NB4 (cell line): Measurements from ENCODE around the gene REEP6.

Experiments
- MYC ChIP-seq: IDR thresholded peaks from 2 replicates; pipeline ENCODE4 v1.6.1; 2011; ENCODE audit warnings: low read depth, low read length
- POLR2A ChIP-seq: IDR thresholded peaks from 2 replicates; pipeline ENCODE4 v1.6.1; 2011; ENCODE audit warnings: mild to moderate bottlenecking; ENCODE audit not compliant: insufficient read length; ENCODE audit errors: extremely low read depth
- TF ChIP-seq, protein P1 (sequence below): IDR thresholded peaks from one replicate; pipeline ENCODE4 v1.5.1; 2012; ENCODE audit warnings: low read depth, low read length
- TF ChIP-seq, protein P2 (sequence below): IDR thresholded peaks from 2 replicates; pipeline ENCODE4 v1.6.1; 2011; ENCODE audit warnings: low read depth, low read length

DNA sequence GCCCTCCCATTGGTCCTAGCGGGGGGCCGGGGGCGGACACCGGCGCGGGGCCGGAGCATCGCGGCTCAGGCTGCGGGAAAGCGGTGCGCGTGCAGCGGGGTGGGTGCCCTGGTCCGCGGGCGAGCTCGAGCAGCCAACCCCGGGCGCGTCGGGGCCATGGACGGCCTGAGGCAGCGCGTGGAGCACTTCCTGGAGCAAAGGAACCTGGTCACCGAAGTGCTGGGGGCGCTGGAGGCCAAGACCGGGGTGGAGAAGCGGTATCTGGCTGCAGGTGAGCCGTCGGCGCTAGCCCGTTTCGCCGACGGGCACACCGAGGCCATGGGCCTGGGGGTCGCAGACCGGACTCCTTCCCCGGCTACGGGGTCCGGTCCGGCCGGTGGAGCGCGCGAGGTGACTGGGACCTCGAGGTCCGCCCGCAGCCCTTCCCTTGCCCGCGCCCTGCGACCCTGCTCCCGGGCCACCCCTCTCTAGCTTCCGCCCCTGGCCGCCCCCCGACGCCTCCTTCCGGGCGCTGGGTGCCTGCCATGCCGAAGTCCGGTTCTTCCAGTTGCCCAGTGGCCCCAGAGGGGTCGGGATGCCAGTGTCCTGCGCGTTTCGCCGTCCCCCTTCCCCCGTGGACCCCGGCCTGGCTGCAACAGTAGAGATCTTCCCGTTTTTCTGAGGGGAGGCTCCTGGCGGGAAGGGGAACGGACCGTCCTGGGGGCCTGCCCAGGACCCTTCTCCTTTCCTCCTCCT, at the start of gene REEP6:
- TF ChIP-seq, protein P1, sequence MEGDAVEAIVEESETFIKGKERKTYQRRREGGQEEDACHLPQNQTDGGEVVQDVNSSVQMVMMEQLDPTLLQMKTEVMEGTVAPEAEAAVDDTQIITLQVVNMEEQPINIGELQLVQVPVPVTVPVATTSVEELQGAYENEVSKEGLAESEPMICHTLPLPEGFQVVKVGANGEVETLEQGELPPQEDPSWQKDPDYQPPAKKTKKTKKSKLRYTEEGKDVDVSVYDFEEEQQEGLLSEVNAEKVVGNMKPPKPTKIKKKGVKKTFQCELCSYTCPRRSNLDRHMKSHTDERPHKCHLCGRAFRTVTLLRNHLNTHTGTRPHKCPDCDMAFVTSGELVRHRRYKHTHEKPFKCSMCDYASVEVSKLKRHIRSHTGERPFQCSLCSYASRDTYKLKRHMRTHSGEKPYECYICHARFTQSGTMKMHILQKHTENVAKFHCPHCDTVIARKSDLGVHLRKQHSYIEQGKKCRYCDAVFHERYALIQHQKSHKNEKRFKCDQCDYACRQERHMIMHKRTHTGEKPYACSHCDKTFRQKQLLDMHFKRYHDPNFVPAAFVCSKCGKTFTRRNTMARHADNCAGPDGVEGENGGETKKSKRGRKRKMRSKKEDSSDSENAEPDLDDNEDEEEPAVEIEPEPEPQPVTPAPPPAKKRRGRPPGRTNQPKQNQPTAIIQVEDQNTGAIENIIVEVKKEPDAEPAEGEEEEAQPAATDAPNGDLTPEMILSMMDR = no peak
- TF ChIP-seq POLR2A (peak; percentile 43), MYC (no peak)
- TF ChIP-seq, protein P2, sequence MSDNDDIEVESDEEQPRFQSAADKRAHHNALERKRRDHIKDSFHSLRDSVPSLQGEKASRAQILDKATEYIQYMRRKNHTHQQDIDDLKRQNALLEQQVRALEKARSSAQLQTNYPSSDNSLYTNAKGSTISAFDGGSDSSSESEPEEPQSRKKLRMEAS = no peak
